HG03439 (cell line): Measurements from ENCODE around the gene SNCAIP.
"Not testable (repeated sequence)": the region's sequence is repeated elsewhere in the genome, so short reads cannot be mapped to it uniquely, and the experiment has no call there.

Experiments
- ATAC-seq: cut with Tn5 transposase; IDR thresholded peaks from one replicate; pipeline ENCODE4 v1.9.1; 2021; ENCODE audit warnings: mild to moderate bottlenecking, moderate library complexity; ENCODE audit not compliant: unreplicated experiment

Gene SNCAIP

DNA sequence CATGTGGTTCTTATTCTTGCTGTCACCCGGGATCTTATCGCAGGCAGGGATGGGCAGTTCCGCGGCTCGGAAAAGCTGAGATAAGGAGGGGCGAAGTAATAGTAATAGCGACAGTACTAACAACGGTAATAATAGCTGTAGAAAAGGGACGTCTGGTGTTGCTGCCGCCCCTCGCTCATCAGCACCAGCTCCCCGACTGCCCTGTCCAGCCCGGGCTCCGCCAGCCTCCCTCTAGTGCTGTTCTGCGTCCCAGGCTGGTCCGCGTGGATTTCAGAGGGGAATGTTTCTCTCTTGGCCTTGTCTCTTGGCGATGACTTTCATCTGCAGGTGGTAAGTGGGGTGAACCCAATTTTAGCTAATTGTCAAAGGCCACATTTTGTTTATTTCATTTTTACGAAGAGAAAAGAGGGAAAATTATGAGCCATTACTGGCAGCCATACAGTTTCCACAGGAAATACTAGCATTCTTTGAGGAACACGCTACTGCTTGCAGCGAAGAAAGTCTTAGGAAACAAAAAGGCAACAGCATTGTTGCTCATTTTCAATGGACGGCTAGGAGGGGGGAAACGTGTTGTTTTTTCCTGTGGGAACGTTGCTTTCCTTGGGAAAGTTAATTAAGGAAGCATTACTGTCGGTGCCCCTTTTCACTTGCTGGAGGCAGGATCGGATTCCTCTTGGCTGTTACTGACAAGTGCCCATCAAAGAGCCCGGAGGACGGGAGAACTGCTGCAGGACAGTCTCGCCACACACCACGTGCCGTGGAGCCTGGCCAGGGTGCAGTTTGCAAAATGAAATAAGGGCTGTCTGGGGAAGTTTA, 762 bp downstream of the SNCAIP start:
- ATAC-seq: peak; percentile 10

DNA sequence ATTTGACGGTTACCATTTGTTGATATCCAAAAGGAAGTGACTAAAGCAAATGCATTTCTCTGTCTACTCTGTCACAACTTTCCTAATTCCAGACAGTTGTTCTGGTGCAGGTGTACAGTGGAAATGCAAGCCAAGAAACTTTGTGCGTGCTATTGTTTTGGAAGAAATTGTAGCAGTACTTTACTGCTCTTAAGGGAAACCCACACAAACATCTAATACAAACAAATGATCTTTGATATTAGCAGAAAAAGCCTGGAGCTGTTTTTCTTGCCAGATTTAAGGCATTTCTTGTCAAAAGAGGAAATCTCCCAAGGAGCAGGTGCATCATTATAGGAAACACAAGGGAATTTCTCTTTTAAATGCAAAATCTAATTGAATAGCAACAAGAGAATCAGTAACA, 2.0 kb downstream of the SNCAIP start:
- no peak for ATAC-seq

DNA sequence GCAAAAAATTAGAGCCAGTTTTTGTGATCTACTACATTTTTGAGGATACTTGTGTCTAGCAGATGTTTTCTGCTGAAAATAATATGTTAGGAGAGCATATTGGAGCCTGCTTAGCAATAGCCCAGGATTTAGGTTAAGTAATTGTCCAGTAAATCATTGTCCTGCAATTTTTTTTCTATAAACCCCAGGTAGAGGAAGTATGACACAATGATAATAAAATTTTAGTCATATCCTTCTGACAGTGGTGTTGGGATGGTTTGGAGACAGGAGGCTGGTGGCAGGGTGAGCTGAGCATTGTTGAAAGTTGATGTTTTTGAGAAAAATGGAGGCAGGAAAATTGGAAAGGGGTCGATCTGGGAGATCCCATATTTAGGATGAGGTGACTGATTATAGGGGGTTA, 3.5 kb downstream of the SNCAIP start:
- no peak for ATAC-seq

DNA sequence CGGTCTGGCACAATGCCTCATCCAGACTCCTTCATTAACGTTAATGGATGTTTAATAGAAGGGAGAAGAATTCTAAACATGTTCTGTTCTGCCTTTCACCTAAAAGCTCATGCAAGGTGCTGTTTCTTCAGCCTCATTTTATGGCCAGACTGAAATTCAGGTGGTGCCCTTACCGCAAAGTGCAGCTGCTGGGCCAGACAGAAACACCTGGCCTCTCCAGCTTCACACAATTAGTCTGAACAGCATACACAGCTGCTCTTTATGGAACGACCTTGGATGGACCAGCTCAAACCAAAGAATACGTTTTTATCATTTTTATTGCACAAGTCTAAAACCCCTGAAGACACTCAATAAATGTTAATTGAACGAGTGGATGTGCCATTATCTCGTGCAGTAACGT, 4.6 kb downstream of the SNCAIP start:
- no peak for ATAC-seq

DNA sequence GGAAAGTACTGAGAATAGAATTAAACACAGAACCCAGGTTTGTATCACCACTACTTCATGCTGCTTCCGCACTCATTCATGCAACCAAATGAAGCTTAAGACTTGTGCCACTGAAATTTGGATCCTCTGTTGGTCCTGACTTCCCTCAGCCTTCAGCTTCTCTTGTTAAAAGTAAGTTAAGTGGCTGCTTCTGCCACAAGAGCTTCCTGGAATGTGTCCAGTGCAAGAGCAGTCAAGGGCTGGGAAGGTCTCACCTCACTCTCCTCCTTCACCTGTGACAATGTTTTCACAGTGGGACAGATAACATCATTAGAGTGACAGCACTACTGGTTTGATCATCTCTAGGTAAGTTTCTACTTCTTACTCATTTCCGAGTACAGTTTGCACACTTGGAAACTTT, 7.9 kb downstream of the SNCAIP start:
- no peak for ATAC-seq

DNA sequence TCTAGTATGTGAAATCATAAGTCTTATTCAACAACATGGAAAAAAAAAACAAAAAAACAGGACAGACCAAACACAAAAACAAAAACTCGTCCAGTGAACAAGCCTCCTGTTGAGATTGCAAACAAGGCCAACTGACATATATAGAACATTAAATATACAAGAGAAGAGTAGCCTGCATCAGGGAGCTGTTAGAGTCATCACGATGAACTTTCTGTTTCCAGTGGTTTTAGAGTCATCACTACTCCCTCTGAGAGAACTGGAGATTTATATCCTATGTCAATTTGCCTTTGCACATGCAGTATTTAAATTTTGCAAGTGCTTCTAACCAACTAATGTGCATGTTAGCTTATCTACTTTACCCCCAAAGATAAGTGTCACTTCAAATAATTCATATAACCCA, 9.9 kb downstream of the SNCAIP start:
- no peak for ATAC-seq

DNA sequence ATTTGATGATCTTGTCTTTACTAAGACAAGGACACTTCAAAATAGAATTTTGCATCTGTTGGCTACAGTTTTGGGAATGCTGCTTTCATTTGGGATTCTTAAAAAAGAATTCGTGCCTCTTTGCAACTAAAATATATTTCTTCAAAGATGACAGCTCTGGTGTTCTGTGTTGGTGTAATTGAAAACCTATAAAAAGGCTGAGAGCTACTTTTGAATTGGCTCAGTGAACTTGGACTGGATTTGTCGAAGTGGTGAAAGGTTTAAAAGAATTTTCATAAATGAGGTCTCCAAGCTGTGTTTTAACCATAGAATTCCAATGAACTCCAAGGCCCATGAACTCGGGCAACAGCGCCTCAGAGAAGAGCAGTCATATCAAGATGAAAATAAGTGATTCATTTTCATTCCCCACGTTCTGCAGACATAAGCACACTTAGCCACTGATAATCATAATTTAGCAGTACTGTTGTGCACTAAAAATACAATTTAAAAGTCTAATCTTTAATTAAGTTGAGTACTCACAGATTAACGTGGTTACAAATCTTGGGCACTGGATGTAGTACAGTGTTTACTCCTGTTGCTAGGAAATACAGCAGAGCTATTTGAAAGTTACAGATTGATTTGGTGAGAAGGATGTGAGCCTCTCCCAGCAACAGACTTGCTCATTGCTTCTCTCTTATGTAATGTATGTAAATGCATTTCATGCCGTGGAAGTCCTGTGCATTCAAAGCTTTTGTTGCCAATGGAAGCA, 10.9 kb downstream of the SNCAIP start:
- no peak for ATAC-seq

DNA sequence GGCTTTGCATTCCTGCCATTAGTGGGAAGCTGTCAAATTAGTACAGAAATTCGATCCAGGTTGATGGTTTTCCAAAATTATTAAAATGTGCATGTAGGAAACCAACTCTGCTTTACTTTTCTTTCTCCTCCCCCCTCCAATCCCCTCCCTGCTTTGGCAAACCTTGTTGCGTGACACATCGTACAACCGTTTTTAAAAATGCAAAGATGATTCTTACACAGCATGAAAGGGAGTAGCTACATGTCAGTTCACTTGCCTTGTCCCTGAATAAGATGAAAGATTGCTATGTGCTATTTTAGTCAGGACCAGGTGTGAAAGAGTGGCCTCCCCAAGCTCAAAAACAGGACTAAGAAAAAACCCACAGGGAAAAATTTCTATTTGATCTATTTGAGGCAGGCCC, 11.7 kb downstream of the SNCAIP start:
- ATAC-seq: no peak

DNA sequence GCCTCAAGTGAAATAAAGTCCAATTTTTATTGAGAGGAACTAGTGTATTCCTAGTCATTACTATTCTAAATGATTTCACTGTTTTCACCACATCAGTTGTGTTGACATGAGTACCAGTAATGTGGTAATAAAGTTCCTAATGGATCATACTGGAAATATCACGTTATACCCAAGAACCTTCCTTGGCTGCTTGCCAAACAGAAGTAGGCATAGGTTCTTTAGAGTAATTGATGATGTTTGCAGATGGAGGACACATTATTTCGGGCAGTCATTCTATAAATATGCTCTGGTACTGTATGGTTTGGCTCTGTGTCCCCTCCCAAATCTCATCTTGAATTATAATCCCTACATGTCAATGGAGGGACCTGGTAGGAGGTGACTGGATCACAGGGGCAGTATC, 15.1 kb downstream of the SNCAIP start:
- no peak for ATAC-seq

DNA sequence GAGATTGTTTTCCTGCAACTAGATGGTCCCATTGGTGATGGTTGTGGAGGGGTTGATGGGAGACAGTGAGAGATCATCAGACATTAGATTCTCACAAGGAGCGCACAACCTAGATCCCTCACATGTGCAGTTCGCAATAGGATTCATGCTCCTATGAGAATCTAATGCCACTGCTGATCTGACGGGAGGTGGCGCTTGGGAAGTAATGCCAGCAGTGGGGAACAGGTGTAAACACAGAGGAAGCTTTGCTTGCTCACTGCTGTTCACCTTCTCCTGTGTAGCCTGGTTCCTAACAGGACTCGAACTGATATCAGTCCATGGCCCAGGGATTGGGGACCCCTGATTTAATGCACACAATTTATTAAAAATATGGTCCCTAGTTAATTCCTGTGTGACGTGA, 18.8 kb downstream of the SNCAIP start:
- ATAC-seq: no peak

DNA sequence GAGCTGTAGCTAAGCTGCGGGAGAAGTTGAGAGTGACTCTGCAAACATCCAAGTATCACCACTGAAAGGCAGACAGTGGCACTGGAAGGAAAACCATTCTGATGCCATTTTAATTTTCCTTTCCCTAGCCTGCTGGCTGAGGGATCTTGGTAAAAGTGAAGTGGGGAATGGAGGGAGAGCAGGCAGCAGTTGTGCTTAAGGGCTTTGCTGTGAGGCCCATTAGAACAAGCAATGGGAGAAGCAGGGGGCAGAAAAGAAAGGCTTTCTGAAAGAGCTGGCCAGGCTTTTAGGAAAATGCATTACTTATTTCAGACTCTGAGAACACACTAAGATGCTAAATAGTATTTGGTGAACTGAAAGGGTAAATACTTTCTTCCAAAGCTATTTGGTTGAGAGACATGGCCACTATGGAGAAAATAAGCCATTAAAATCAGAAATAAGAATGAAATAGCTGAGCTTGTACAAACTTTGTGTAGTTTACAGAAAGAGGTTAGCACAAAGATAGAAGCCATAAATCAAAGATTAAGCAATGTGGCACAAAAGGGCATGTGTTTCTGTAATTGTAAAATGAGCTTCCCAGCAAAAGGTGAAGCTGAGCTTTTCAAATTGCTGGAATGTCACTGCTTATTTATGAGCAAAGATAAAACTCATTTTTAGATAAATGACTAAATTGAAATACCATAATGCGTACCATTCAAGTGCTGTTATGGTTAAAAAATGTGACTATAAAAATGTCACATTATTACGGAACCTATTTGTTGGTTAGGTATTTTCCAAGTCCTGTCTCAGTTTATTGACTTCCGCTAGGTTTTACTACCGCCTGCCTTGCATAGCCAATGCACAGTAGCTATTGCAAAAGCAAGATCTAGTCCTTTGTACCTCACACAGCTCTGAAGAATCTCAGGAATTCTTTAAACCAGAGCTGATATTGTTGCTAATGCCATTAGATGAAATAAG, 20.8 kb downstream of the SNCAIP start:
- ATAC-seq: no peak

DNA sequence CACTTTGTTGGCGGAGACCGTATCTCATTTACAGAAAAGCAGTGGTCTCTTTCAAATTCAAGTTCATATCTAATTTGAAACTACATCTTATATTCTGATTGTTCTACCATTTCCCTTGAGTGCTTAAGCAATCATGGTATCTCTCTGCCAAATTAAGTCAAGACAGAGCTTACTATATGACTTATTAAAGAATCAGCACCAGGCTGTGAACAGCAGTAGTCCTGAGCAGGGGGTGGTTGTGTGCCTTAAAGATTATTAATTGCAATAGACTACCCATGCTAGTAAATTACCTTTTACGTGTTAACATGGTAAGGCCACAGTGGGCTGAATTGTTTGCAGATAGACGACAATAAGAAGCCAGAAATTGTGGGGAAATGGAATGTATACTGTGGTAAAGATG, 21.5 kb downstream of the SNCAIP start:
- no peak for ATAC-seq

DNA sequence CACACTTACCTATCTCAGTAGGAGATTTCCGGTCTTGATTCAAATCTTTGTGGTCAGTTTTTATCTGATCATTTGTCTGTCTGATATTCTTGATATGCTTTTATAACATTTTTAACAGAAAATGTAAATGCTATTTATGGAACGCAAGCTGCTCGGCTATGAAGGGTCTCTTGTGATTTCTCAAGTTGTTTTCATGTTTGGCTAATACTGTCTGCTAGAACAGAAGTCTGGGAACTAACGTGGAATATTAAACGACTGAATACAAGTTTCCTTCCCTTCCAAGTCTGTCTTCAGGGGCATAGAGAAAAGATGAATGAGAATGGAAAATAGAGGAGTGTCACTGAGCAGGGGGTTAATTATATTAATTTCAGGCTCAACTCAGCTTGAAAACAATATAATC, 27.6 kb downstream of the SNCAIP start:
- no peak for ATAC-seq

DNA sequence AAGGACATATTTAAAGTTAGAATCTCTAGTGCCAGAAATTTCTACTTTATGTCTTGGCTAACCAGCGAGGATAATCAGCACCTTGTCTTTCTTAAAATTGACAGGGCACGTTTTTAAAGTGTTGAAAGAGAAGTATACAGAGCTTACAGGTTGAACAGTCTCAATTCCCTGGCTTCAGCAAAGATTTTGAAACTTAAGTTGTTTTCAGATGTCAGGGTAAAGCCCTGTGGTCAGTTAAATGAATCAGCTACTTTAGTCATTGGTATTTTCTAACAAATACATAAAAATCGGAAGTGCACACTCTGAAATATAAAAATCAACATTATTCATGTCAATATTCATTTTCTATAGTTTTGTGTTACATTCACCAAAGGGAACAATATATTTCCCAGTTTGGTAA, 29.1 kb downstream of the SNCAIP start:
- no peak for ATAC-seq

DNA sequence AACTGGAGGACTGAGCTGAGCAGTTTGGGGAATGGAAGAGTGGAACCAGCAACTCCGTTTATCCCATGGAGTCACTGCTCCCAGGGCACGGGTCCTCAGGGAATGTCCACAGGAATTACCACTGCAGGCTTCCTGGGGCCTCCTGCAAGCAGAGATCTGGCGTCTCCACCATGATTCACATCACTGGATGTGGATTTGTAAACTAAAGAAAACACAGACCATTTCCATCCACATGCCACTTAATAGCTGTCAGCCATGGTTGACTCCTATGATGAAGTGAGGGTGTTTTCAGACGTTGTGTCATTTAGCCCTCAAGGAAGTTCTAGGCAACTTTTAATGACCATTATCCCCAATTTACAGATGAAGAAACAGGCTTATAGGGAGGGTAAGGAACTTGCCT, 30.2 kb downstream of the SNCAIP start:
- no peak for ATAC-seq

DNA sequence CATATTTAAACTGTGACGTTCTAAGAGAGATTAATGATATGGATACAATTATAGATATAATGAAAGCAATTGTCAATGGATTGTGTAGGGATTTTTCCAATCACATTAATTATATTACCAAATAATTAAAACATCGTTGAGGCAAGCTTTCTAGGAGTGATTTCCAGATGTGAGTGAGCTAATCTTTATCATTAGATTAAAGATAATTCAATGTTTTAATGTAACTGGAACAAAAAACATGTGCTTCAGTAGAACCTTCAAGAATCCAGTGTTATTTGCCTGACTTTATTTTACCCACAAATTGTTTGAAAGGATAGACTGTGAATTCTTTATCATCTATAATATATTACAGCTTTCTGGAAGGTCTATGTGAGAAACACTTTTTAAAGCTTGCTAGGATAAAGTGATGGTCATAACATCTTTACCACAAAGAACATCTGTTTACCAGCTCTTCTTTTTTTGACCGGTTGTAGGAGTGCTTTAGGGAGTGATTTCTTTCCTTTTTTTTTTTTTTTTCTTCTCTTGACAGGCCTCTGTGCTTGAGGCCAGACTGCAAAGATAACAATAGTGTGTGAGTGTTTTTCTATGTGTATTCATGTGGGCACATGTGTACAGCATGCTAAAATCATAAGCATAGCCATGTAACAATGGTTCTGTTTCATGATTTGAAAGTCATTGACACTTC, 35.0 kb downstream of the SNCAIP start:
- ATAC-seq: no peak

DNA sequence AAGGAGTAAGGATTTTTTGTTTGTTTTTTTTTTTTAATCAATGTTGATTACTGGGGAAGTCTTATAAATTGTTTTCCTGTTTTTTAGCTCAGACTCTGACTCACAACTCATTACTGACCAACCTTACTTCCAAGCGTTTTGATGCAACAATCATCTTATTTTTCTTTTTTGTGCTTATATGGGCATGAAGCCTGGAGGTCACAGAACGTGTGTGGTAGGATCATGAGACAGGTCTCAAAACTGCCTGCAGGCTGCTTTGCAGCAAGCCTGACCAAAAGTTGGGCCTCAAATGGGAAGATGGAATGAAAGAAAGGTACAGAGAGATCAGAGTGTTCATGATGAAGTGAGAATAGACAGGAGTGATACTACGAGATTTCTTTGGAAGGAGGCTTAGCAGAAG, 38.5 kb downstream of the SNCAIP start:
- ATAC-seq: no peak

DNA sequence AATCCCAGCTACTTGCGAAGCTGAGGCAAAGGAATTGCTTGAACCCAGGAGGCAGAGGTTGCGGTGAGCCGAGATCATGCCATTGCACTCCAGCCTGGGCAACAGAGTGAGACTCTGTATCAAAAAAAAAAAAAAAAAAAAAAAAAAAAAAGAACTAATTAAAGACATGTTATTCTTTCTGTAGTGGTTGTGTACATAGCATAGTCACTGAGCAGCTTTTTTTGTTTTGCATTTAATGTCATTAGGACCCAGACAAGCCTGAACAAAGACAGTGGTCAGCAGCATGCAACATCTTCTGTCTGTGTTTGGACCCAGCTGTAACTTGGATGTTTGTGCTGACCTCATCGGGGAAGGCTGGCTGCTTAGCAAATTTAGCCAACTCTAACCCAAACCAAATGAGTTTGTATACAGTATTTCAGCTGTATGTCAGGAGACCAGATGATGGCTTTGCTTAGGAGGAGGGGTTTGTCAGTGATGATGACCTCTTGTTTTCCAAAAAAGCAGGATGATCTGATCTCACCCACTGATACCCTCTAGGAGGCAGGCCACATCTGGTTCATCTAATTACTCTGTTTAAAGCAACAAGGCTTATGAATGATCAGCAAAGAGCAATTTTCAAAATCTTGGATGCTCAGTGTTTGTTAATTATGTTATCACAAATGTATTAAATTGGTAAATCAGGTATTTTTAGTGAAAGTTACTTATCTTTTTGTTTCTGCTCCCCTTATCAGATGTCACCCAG, 39.5 kb downstream of the SNCAIP start:
- no peak for ATAC-seq

DNA sequence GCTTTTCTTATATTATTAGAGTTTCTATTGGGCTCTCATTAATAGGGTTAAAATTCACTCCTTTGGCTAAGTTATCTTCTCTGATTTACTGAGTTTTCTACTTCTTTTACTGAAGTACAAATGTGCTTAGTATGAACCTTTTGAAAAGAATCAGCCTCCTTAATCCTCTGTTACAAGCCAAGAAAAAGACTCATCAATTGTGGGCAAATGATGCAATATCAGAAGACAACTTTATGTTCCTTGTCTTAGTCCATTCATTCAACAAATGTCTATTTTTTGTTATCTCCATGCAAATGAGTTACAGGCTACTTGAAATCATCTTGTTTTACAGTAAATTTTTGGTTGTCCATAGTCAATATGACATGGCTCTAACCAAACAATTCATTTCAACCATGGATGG, 40.3 kb downstream of the SNCAIP start:
- ATAC-seq: no peak

DNA sequence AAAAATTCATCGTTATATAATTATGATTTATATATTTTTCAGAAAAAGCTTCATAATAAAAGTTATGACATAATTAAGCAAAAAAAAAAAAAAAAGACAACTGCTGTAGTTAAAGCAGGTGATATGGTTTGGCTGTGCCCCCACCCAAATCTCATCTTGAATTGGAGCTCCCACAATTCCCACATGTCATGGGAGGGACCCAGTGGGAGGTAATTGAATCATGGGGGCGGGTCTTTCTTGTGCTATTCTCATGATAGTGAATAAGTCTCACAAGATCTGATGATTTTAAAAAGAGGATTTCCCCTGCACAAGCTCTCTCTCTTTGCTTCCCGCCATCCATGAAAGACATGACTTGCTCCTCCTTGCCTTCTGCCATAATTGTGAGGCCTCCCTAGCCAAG, 41.3 kb downstream of the SNCAIP start:
- not testable (repeated sequence) for ATAC-seq
